Fibroblast of peridontal ligament (primary cell): ENCODE results near the gene LSM2.
"Not testable (repeated sequence)": the region's sequence is repeated elsewhere in the genome, so short reads cannot be mapped to it uniquely, and the experiment has no call there.

Experiments used
- DNase-seq: peaks from one replicate; pipeline ENCODE4 v3.0.0-alpha.2; 2010; ENCODE audit errors: extremely low read depth

LSM2 gene

GRCh38 chr6:31797588-31797987, 9.2 kb downstream of the LSM2 start:
- no peak for DNase-seq

GRCh38 chr6:31796993-31797385, 9.8 kb downstream of the LSM2 start:
- no peak for DNase-seq

- DNase-seq: peak; percentile 84
These were observed 11.0 kb downstream of the LSM2 start, which contains the start of gene VARS1 for GRCh38 chr6:31795616-31796298. Gene VARS1 (minus strand): TSS chr6:31795752. CDS start chr6:31795217, 535 bp downstream.

- peak; percentile 38 for DNase-seq
These were observed 11.7 kb downstream of the LSM2 start for GRCh38 chr6:31794866-31795615.

GRCh38 chr6:31794294-31794865, 12.4 kb downstream of the LSM2 start:
- peak; percentile 67 for DNase-seq

GRCh38 chr6:31793927-31794245, 12.9 kb downstream of the LSM2 start:
- DNase-seq: not testable (repeated sequence)

- no peak for DNase-seq
These were observed 14.0 kb downstream of the LSM2 start for GRCh38 chr6:31792761-31793171.

- DNase-seq: no peak
These were observed 14.7 kb downstream of the LSM2 start for GRCh38 chr6:31792090-31792374.

- DNase-seq: peak; percentile 51
These were observed 15.3 kb downstream of the LSM2 start for GRCh38 chr6:31791324-31792089.

- DNase-seq: no peak
These were observed 21.3 kb downstream of the LSM2 start for GRCh38 chr6:31785475-31785874.

GRCh38 chr6:31784098-31784925, 22.5 kb downstream of the LSM2 start:
- no peak for DNase-seq

GRCh38 chr6:31782126-31782855, 24.5 kb downstream of the LSM2 start:
- DNase-seq: no peak

GRCh38 chr6:31781244-31782125, 25.3 kb downstream of the LSM2 start:
- DNase-seq: no peak

GRCh38 chr6:31780507-31781243, 26.1 kb downstream of the LSM2 start:
- no peak for DNase-seq

- DNase-seq: no peak
These were observed 26.9 kb downstream of the LSM2 start for GRCh38 chr6:31779908-31780307.

- DNase-seq: no peak
These were observed 27.5 kb downstream of the LSM2 start for GRCh38 chr6:31778999-31779885.

GRCh38 chr6:31778193-31778592, 28.6 kb downstream of the LSM2 start:
- no peak for DNase-seq

- no peak for DNase-seq
These were observed 29.1 kb downstream of the LSM2 start for GRCh38 chr6:31777667-31778050.
